C4-2B (cell line): Measurements from ENCODE around the gene ZNF407.

Source experiments
- ZFX ChIP-seq: fragments of 450-650 bp; IDR thresholded peaks from 2 replicates; pipeline ENCODE4 v1.6.1; 2017
- TF ChIP-seq, protein P1 (sequence below): fragments of 450-650 bp; conservative IDR thresholded peaks from 2 replicates; pipeline ENCODE4 v1.5.1; 2017; ENCODE audit warnings: mild to moderate bottlenecking

DNA sequence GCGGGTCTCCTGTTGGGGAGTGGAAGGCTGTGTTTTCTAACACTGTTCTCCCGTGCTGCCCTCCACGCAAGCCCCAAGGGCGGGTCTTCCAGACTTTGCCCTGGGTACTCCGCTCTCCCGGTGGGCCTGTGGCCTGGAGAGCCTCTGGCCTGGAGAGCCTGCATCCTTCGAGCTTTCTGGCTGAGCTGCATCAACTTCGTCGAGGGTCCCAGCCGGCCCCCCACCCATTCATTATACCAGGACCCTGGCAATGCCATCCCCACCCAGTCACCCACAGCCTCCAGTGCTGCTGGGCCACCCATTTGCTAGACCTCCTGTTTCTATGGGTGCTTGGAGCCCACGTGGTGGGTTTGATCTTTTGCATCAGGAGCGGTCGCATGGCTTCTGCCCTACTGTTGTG is 509.1 kb downstream of the ZNF407 start:
- TF ChIP-seq, protein P1, sequence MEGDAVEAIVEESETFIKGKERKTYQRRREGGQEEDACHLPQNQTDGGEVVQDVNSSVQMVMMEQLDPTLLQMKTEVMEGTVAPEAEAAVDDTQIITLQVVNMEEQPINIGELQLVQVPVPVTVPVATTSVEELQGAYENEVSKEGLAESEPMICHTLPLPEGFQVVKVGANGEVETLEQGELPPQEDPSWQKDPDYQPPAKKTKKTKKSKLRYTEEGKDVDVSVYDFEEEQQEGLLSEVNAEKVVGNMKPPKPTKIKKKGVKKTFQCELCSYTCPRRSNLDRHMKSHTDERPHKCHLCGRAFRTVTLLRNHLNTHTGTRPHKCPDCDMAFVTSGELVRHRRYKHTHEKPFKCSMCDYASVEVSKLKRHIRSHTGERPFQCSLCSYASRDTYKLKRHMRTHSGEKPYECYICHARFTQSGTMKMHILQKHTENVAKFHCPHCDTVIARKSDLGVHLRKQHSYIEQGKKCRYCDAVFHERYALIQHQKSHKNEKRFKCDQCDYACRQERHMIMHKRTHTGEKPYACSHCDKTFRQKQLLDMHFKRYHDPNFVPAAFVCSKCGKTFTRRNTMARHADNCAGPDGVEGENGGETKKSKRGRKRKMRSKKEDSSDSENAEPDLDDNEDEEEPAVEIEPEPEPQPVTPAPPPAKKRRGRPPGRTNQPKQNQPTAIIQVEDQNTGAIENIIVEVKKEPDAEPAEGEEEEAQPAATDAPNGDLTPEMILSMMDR = no peak
- TF ChIP-seq ZFX = no peak
